ENCODE measurements around the gene COL11A1.

Gene COL11A1

GRCh38 chr1:102884238-102884637 is 224.1 kb downstream of the COL11A1 start:
- no peak overlapping the region for H3K9ac ChIP-seq
- H3K4me2 ChIP-seq = no peak overlapping the region
- no peaks in the 10 kb centered on the region for H4K20me1 ChIP-seq (ENCODE audit: insufficient read depth)
- no peak overlapping the region for H2AFZ ChIP-seq (ENCODE audit: low read depth)
- H3K4me1 ChIP-seq (ENCODE audit: low read depth, poor library complexity, severe bottlenecking) = no peaks in the 10 kb centered on the region
- H3K79me2 ChIP-seq (ENCODE audit: insufficient read depth, low read depth) = no peaks in the 10 kb centered on the region
- no peaks in the 10 kb centered on the region for H3K36me3 ChIP-seq (ENCODE audit: insufficient read depth)
- H3K27me3 ChIP-seq (ENCODE audit: insufficient read depth, low read depth) = no peaks in the 10 kb centered on the region
- H3K27ac ChIP-seq = no peak overlapping the region
- H3K4me3 ChIP-seq (IDR thresholded peaks at IDR 0.05; ENCODE audit: insufficient read depth, low read depth, low read length) = no peak overlapping the region
- TF ChIP-seq CTCF (conservative IDR thresholded peaks at IDR 0.05; ENCODE audit: low read depth, low read length) = no peak

DNA sequence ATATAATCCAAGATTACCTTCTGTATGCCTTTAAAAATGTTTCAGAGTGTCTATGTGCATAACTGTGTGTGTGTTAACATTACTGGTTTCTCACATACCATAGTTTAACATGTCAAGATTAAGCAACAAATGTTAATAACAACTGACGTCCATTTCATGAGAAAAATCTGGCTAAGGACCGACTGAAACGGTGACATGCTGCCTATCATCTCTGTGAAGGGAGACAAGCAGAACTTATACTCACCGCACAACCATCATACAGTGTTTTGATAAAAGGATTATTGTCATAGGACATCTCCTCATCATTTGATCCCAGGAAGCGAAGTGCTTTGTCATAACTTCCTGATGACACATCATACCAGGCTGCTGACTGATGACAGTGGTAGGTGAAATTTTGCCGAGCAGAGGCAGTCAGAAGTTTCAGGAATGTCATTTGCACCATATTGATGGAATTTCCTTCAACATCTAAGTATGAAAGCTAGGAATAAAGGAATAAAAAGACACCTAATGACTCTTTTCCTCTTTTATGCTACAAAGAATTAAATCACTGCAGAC is 228.8 kb downstream of the COL11A1 start:
- H3K4me1 ChIP-seq (ENCODE audit: low read depth, poor library complexity, severe bottlenecking) = no peaks in the 10 kb centered on the region
- H4K20me1 ChIP-seq (ENCODE audit: insufficient read depth) = no peaks in the 10 kb centered on the region
- no peaks in the 10 kb centered on the region for H3K79me2 ChIP-seq (ENCODE audit: insufficient read depth, low read depth)
- H3K4me2 ChIP-seq = no peak overlapping the region
- H3K36me3 ChIP-seq (ENCODE audit: insufficient read depth) = no peaks in the 10 kb centered on the region
- TF ChIP-seq CTCF (conservative IDR thresholded peaks at IDR 0.05; ENCODE audit: low read depth, low read length) = no peak
- no peaks in the 10 kb centered on the region for H3K27me3 ChIP-seq (ENCODE audit: insufficient read depth, low read depth)
- H2AFZ ChIP-seq (ENCODE audit: low read depth) = no peak overlapping the region
- no peak overlapping the region for H3K9ac ChIP-seq
- H3K27ac ChIP-seq = no peak overlapping the region
- no peak overlapping the region for H3K4me3 ChIP-seq (IDR thresholded peaks at IDR 0.05; ENCODE audit: insufficient read depth, low read depth, low read length)

DNA sequence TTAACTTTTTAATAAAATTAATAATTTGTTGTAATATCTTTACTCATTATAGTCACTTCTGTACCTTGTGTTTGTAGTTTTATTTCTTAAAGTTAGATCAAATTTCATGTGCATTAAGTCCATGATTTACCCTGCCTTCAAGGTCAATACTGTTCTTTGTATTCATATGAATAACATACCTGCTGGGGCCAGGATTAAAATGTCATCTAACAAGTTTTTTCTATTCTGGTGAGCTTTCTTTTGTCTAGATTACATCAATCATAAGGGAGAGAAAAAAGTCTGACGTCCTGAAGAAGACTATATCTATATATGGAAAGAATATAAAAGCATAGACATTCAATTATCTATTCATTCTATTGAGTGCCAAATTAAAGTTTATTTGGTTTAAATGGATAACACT is 232.6 kb downstream of the COL11A1 start:
- H2AFZ ChIP-seq (ENCODE audit: low read depth) = no peak overlapping the region
- no peaks in the 10 kb centered on the region for H3K27me3 ChIP-seq (ENCODE audit: insufficient read depth, low read depth)
- no peaks in the 10 kb centered on the region for H3K79me2 ChIP-seq (ENCODE audit: insufficient read depth, low read depth)
- H3K4me1 ChIP-seq (ENCODE audit: low read depth, poor library complexity, severe bottlenecking) = no peaks in the 10 kb centered on the region
- H3K27ac ChIP-seq = no peak overlapping the region
- TF ChIP-seq CTCF (conservative IDR thresholded peaks at IDR 0.05; ENCODE audit: low read depth, low read length) = no peak
- H3K4me2 ChIP-seq = no peak overlapping the region
- H3K36me3 ChIP-seq (ENCODE audit: insufficient read depth) = no peaks in the 10 kb centered on the region
- no peak overlapping the region for H3K9ac ChIP-seq
- H3K4me3 ChIP-seq (IDR thresholded peaks at IDR 0.05; ENCODE audit: insufficient read depth, low read depth, low read length) = no peak overlapping the region
- no peaks in the 10 kb centered on the region for H4K20me1 ChIP-seq (ENCODE audit: insufficient read depth)

- Histone ChIP-seq H4K20me1 (ENCODE audit: insufficient read depth) (no peaks in the 10 kb centered on the region), H3K79me2 (ENCODE audit: insufficient read depth, low read depth) (no peaks in the 10 kb centered on the region), H3K4me1 (ENCODE audit: low read depth, poor library complexity, severe bottlenecking) (no peaks in the 10 kb centered on the region), H2AFZ (ENCODE audit: low read depth) (no peak overlapping the region), H3K9ac (no peak overlapping the region), H3K27ac (no peak overlapping the region), H3K4me2 (no peak overlapping the region), H3K27me3 (ENCODE audit: insufficient read depth, low read depth) (no peaks in the 10 kb centered on the region), H3K36me3 (ENCODE audit: insufficient read depth) (no peaks in the 10 kb centered on the region), H3K4me3 (IDR thresholded peaks at IDR 0.05; ENCODE audit: insufficient read depth, low read depth, low read length) (no peak overlapping the region)
- TF ChIP-seq CTCF (conservative IDR thresholded peaks at IDR 0.05; ENCODE audit: low read depth, low read length) = no peak
Measured at GRCh38 chr1:102872526-102872925, 235.8 kb downstream of the COL11A1 start.
